Activated CD4-positive, alpha-beta T cell treated with anti-CD3 and anti-CD28 coated beads, Interleukin-2, amount 50 U/mL, for 16 hours (primary cell): Measurements from ENCODE around the gene RRP1B.

Source experiments
- DNase-seq: peaks from one replicate; pipeline ENCODE4 v3.0.0-alpha.2; 2020

Gene RRP1B

DNA sequence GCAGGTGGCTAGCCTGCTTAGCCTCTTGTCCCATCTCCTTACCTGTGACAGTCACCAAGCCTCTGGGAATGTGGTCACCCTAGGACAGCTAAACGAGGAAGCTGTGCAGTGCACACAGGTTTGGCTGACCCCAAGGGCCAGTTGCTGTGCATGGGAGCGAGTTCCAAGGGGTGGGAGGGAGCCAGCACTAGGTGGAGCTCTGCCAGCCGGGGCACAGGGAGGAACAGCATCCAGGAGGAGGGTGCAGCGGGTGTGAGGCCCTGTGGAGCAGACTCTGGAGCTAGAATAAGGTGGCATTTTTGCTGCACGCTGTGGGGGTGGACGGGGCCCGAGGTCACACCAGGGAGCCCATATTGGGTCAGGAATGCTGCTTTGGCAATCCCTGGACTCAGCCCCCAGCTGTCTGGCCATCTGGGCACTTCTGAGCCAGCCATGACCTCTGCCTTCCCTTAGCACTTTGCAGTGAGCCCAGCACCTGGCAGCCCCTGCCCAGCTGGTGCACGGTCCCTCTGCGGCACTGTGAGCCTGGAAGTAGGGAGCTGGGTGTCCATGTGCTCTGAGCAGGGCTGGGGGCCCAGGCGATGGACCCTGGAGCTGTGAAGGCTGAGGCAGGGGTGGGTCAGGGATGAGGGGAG lies 68.3 kb downstream of the RRP1B start:
- no peak for DNase-seq

- no peak for DNase-seq
These were observed 68.8 kb downstream of the RRP1B start for GRCh38 chr21:43728154-43728466.

GRCh38 chr21:43728467-43729390 lies 69.4 kb downstream of the RRP1B start:
- DNase-seq: peak; percentile 87

DNA sequence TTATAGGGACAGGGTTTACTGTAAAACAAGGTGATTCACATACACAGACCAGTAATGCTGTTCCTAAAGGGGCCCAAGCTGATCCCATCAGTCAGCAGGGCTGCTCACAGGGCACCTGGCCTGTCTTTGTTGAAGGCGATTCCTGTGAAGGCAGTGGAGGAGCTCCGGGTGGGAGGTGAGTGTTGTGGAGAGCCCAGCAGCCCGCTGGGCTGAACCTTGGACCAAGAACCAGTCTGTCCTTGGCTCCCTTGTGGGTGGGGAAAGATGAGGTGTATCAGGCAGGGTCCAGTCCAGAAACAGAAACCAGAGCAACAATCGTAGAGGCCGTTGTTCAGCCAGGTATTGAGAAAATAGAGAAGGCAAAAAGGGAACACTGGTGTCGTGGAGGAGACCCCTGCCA lies 72.1 kb downstream of the RRP1B start:
- no peak for DNase-seq

GRCh38 chr21:43731891-43732711 lies 72.7 kb downstream of the RRP1B start:
- DNase-seq: no peak

GRCh38 chr21:43733060-43733459 lies 73.7 kb downstream of the RRP1B start:
- no peak for DNase-seq

GRCh38 chr21:43733529-43734071 lies 74.2 kb downstream of the RRP1B start:
- DNase-seq: no peak

GRCh38 chr21:43734131-43734927 lies 75.0 kb downstream of the RRP1B start:
- peak; percentile 27 for DNase-seq

DNA sequence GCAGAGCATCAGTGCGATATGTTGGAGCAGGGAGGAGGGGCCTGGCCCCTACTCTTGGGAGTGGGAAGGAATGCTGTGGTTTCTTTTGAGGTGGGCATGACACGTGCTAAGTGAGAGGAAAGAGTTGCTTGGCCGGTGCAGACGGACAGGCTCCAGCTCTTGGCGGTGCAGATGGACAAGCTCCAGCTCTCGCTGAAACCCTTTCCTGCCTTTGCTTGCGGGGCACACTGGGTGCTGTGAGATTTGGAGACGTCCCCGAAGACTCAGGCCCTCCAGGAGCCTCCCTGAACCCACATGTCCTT lies 75.5 kb downstream of the RRP1B start:
- no peak for DNase-seq

DNA sequence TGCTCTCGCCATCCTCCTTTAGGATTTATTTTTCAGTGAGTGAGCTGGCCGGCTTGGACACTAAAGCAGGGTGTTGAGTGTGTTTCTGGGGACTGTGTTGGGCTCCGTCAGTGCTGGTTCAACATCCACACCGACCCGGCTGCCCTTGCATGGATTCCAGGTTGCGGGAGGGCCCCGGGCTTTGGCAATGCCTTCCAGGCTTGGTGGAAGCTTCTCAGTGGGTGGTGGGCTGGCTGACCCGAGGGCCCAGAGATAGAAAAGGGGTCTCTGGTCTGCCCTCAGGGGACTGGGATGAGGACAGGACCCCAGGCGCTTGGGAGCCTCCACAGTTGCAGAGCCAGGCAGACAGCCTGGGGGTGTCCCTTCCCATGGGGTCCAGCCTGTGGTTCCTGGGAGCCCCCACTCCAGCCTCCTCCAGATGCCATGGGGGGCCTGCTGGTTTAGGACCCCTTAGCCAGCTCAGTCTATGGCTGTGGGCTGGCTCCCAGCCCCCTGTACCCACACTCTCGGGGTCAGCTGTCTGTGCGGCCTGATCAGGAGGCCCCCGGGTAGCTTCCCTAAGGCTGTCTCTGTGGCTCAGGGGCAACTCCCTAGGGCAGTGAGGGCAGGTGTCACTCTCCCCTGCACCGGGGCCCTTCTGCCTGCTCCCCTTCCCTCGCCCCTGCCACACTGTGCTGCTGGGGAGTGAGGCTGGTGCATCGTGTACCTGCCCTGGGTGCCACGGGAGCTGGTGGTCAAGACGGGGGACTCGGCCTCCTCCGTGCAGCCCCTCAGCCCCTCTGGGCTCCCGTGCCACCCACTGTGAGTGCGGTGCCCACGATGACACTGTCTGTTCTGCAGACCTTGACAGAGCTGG lies 76.1 kb downstream of the RRP1B start:
- DNase-seq: no peak

DNA sequence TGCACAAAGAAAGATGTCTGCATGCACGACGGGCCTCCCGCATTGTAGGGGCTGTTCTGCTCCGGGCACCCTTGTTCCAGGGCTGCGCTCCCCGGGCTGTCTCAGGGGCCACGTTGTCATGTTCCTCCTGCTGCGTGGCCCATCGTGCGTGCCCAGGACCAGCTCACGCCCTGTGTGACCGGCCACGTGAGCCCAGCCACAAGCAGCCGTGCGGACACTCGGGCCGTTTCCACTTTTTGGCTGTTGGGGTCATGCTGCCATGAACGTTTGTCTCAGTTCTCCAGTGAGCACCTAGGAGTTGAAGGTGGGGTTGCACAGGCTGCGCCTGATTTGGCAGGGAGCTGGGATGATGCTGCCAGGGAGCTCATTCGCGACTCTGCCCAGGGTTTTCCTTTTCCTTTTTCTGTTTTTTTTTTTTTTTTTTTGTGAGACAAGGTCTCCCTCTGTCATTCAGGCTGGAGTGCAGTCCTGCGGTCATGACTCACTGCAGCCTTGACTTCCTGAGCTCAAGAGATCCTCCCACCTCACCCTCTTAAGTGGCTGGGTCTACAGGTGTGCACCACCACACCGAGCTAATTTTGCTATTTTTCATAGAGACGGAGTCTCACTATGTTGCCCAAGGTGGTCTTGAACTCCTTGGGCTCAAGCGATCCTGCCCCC lies 77.0 kb downstream of the RRP1B start:
- DNase-seq: no peak

GRCh38 chr21:43737158-43737950 lies 78.0 kb downstream of the RRP1B start:
- no peak for DNase-seq

DNA sequence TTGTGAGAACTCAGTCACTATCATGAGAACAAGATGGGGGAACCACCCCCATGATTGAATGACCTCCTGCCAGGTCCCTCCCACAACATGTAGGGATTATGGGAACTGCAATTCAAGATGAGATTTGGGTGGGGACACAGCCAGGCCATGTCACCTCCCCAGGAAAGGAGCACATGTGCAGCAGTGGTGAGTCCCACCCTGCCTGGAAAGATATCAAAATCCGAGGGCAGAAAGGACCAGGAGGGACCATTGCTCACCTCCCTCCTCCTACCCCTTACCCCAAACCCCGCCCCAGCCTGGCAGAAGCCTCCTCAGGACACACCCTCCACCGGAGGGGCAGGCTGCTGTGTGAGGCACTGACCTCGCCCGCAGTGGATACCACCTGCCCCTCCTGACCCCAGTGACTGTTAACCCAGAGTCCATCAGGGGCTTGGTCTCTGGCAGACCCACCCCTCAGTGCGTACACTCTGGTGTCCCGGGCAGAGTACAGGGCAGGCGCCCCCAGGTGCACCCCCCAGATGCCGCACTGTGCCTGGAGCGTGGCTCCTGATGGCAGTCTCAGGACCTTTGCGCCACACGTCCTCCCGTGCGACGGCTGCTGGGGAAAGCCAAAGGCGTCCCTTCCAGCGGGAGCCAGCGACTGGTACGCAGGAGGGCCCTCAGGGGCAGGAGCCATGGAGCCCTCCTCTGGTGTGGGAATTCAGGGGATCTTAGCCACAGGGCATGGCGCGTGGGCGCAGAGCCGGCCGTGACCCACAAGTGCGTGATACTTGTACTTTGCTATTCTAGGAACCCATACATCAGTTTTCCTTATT lies 80.5 kb downstream of the RRP1B start:
- DNase-seq: no peak

DNA sequence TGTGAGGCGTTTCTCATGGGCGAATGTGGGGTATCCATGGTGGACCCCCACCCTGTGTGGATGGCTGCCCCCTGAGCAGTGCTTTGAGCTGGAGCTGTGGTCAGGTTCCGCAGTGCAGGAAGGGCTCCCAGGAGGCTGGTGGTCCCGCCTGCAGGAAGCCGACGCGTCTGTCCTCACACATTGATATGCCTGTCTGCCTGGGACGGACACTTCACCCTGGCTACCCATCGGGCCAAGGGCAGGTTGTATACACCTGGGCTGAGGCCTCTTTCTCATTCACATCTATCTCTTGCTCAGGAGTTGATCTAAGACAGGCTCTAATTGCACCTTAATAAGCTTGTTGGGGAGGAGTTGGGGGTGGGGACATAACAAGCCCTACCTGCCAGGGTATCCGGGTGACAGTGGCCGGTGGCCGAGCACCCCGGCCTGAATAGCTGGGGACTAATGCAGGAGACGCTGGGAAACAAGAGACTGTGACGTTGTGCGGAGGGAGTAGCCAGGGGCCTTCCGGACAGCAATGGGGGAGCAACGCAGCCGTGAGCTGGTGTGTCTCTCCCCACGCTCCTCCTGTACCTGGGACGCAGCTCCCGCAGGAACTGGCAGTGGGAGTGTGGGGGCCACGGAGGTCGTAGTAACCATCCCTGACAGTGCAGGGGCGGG lies 81.3 kb downstream of the RRP1B start:
- DNase-seq: no peak

- no peak for DNase-seq
These were observed 82.2 kb downstream of the RRP1B start for GRCh38 chr21:43741423-43742096.

DNA sequence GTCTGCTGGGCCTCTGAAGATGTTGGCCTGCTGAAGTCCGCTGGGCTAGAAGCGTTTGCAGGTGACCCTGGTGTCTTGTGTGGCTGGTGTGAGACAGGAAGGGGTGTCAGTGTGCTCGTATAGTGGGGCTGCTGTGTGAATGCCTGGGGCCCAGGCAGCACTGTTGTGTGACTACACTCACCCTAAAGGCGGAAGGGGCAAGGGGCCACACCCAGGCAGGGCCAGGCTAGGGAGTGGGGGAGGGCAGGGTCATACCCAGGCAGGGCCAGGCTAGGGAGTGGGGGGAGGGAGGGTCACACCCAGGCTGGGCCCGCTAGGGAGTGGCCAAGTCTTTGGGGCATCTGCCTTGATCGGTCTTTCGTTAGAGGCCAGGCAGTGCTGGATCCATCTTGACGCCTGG lies 84.6 kb downstream of the RRP1B start:
- DNase-seq: no peak

DNA sequence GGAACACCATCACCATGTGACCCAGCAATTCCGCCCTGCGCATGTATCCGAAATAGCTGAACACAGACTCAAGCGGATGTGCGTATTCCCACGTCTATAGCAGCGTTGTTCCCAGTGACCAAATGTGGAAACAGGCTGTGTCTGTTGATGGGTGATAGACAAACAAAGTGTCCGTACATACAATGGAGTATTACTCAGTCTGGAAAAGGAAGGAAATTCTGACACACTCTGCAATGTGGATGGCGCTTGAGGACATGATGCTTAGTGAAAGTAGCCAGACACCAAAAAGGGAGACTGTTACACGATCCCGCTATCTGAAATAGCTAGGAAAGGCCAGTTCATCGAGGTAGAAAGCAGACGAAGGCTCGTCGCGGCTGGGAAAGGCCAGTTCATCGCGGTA lies 85.4 kb downstream of the RRP1B start:
- DNase-seq: no peak
